ENCODE results near the gene MFSD8.
"Not testable (repeated sequence)": the region's sequence is repeated elsewhere in the genome, so short reads cannot be mapped to it uniquely, and the experiment has no call there.

MFSD8 gene

DNA sequence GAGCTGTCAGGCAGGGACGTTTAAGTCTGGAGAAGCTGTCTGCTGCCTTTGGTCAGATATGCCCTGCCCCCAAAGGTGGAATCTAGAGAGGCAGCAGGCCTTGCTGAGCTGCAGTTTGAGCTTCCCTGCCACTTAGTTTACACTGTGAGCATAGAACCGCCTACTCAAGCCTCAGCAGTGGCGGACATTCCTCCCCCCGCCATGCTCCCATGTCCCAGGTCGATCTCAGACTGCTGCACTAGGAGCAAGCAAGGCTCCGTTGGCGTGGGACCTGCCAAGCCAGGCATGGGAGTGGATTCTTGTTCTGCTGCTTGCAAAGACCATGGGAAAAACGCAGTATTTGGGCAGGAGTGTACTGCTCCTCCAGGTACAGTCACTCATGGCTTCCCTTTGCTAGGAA lies 59.9 kb downstream of the MFSD8 start:
- TF ChIP-seq, protein P1, sequence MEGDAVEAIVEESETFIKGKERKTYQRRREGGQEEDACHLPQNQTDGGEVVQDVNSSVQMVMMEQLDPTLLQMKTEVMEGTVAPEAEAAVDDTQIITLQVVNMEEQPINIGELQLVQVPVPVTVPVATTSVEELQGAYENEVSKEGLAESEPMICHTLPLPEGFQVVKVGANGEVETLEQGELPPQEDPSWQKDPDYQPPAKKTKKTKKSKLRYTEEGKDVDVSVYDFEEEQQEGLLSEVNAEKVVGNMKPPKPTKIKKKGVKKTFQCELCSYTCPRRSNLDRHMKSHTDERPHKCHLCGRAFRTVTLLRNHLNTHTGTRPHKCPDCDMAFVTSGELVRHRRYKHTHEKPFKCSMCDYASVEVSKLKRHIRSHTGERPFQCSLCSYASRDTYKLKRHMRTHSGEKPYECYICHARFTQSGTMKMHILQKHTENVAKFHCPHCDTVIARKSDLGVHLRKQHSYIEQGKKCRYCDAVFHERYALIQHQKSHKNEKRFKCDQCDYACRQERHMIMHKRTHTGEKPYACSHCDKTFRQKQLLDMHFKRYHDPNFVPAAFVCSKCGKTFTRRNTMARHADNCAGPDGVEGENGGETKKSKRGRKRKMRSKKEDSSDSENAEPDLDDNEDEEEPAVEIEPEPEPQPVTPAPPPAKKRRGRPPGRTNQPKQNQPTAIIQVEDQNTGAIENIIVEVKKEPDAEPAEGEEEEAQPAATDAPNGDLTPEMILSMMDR (IDR thresholded peaks at IDR 0.05; ENCODE audit: low read depth, low read length), result no peak
- no peak for DNase-seq (ENCODE audit: low read depth, low spot score)
- H3K4me3 ChIP-seq (ENCODE audit: low read depth, low read length), result no peak overlapping the region
- in situ Hi-C loops (cut with HindIII; ENCODE audit: low sequenced_read_pairs), result no loop called here

- H3K4me3 ChIP-seq (ENCODE audit: low read depth, low read length); in situ Hi-C loops (cut with HindIII; ENCODE audit: low sequenced_read_pairs); DNase-seq (ENCODE audit: low read depth, low spot score): not testable (repeated sequence)
Measured at GRCh38 chr4:127899682-127900081, 65.3 kb downstream of the MFSD8 start.

- no peak for DNase-seq (ENCODE audit: low read depth, low spot score)
- TF ChIP-seq, protein P1 (IDR thresholded peaks at IDR 0.05; ENCODE audit: low read depth, low read length), result no peak
- in situ Hi-C loops (cut with HindIII; ENCODE audit: low sequenced_read_pairs), result no loop called here
- H3K4me3 ChIP-seq (ENCODE audit: low read depth, low read length), result no peak overlapping the region
Measured at GRCh38 chr4:127896528-127896927, 68.4 kb downstream of the MFSD8 start.

GRCh38 chr4:127896069-127896468 lies 68.9 kb downstream of the MFSD8 start:
- H3K4me3 ChIP-seq (ENCODE audit: low read depth, low read length), result no peak overlapping the region
- no peak for DNase-seq (ENCODE audit: low read depth, low spot score)
- in situ Hi-C loops (cut with HindIII; ENCODE audit: low sequenced_read_pairs), result no loop called here
- TF ChIP-seq, protein P1 (IDR thresholded peaks at IDR 0.05; ENCODE audit: low read depth, low read length), result no peak

- no peak for DNase-seq (ENCODE audit: low read depth, low spot score)
- TF ChIP-seq, protein P1 (IDR thresholded peaks at IDR 0.05; ENCODE audit: low read depth, low read length), result no peak
- no peak overlapping the region for H3K4me3 ChIP-seq (ENCODE audit: low read depth, low read length)
- in situ Hi-C loops (cut with HindIII; ENCODE audit: low sequenced_read_pairs), result no loop called here
Measured at GRCh38 chr4:127889903-127890302, 75.1 kb downstream of the MFSD8 start.

GRCh38 chr4:127888559-127888958 lies 76.4 kb downstream of the MFSD8 start:
- DNase-seq (ENCODE audit: low read depth, low spot score), result no peak
- no peak overlapping the region for H3K4me3 ChIP-seq (ENCODE audit: low read depth, low read length)
- TF ChIP-seq, protein P1 (IDR thresholded peaks at IDR 0.05; ENCODE audit: low read depth, low read length), result no peak
- in situ Hi-C loops (cut with HindIII; ENCODE audit: low sequenced_read_pairs), result no loop called here

GRCh38 chr4:127881563-127881864 lies 83.5 kb downstream of the MFSD8 start:
- DNase-seq (ENCODE audit: low read depth, low spot score), result no peak
- in situ Hi-C loops (cut with HindIII; ENCODE audit: low sequenced_read_pairs), result no loop called here
- H3K4me3 ChIP-seq (ENCODE audit: low read depth, low read length), result peak overlapping the region; percentile 96
- TF ChIP-seq, protein P1 (IDR thresholded peaks at IDR 0.05; ENCODE audit: low read depth, low read length), result no peak
